ENCODE measurements around the gene TEKT5. TPM values are rescaled to one million over a fixed set of nuclear protein-coding genes. Genes with fewer than 3 reads are reported as not detected.
"Not testable (repeated sequence)": the region's sequence is repeated elsewhere in the genome, so short reads cannot be mapped to it uniquely, and the experiment has no call there.

TEKT5 gene
- total and polyA plus RNA-seq, 2 experiments from 2014 or later = not detected

DNA sequence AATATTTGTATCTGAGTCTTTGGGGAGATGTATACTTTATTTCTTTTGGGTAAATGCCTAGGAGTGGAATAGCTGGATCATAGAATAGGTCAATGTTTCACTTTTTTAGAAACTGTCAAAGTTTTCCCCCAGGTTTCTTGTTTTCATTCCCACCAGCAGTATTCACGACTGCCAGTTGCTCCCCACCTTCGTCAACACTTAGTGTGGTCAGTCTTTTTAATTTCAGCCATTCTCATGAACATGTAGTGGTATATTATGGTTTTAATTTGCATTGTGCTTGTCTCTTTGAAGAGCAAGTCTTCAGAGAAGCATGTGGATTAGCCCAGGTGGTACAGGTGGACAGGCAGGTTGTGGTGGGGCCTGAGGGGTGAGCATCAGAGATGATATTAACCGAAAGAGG lies 53.8 kb downstream of the TEKT5 start:
- no peak for DNase-seq
- H3K9ac ChIP-seq = no peak overlapping the region
- H3K79me2 ChIP-seq (ENCODE audit: insufficient read depth) = no peaks in the 10 kb centered on the region
- H3K27me3 ChIP-seq (replicated peaks; ENCODE audit: insufficient read depth) = no peaks in the 10 kb centered on the region; the same call in 1 of the 2 replicates
- no peaks in the 10 kb centered on the region for H3K4me1 ChIP-seq (ENCODE audit: insufficient read depth)
- no peak overlapping the region for H2AFZ ChIP-seq
- H3K4me3 ChIP-seq = no peak overlapping the region
- no peaks in the 10 kb centered on the region for H3F3A ChIP-seq (ENCODE audit: insufficient read depth)
- no peak overlapping the region for H3K27ac ChIP-seq
- TF ChIP-seq EZH2 (IDR thresholded peaks at IDR 0.05; ENCODE audit: insufficient read depth, poor library complexity, severe bottlenecking) = no peak
- no peak for TF ChIP-seq EZH2phosphoT487 (IDR thresholded peaks at IDR 0.05; ENCODE audit: insufficient read depth, low read depth)
- H3K4me2 ChIP-seq (ENCODE audit: unreplicated experiment) = no peak overlapping the region
- no peaks in the 10 kb centered on the region for H3K9me2 ChIP-seq (ENCODE audit: insufficient read depth)
- in situ Hi-C loops (cut with MboI) = no loop called here
- H3K36me3 ChIP-seq (ENCODE audit: low read depth) = no peaks in the 10 kb centered on the region
- 39 to 49% methylated on average over 3 of the region's 3 CpGs for WGBS, 2 experiments (ENCODE audit: low coverage in 1 of 2, low lambda C conversion rate in 2 of 2, missing lambda C conversion rate in 2 of 2)
- no peaks in the 10 kb centered on the region for H4K20me1 ChIP-seq (ENCODE audit: insufficient read depth)
- H3K9me3 ChIP-seq (ENCODE audit: low read depth) = no peaks in the 10 kb centered on the region

DNA sequence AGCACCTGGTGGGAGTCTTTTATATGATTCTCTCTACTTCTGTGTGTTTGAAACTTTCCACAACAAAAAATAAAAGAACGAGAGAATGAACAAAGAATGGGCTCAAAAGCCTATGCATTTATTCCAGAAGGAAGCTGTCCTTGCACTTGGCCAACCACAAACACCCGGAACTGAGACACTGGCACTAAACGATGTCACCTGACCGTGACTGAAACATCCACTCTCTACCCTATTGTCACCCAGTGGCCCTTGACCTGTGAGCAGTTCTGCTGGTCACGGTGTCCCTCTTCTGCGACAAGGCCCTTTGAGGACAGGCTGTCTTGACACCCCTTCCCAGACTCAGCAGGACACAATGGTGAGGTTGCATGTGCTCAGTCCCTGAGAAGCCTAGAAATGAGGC lies 56.6 kb downstream of the TEKT5 start:
- Histone ChIP-seq H4K20me1 (ENCODE audit: insufficient read depth) (no peaks in the 10 kb centered on the region), H3K4me1 (ENCODE audit: insufficient read depth) (no peaks in the 10 kb centered on the region), H3K79me2 (ENCODE audit: insufficient read depth) (no peaks in the 10 kb centered on the region), H3K27me3 (replicated peaks; ENCODE audit: insufficient read depth) (no peaks in the 10 kb centered on the region; the same call in 1 of the 2 replicates), H3F3A (ENCODE audit: insufficient read depth) (no peaks in the 10 kb centered on the region), H3K4me2 (ENCODE audit: unreplicated experiment) (no peak overlapping the region), H3K9ac (no peak overlapping the region), H3K36me3 (ENCODE audit: low read depth) (no peaks in the 10 kb centered on the region), H3K9me2 (ENCODE audit: insufficient read depth) (no peaks in the 10 kb centered on the region), H3K9me3 (ENCODE audit: low read depth) (no peaks in the 10 kb centered on the region), H3K27ac (no peak overlapping the region), H2AFZ (no peak overlapping the region), H3K4me3 (no peak overlapping the region)
- TF ChIP-seq EZH2 (IDR thresholded peaks at IDR 0.05; ENCODE audit: insufficient read depth, poor library complexity, severe bottlenecking) (no peak), EZH2phosphoT487 (IDR thresholded peaks at IDR 0.05; ENCODE audit: insufficient read depth, low read depth) (no peak)
- no peak for DNase-seq
- WGBS, 2 experiments (ENCODE audit: low coverage in 1 of 2, low lambda C conversion rate in 2 of 2, missing lambda C conversion rate in 2 of 2) = 60 to 77% methylated on average over 6 of the region's 6 CpGs
- in situ Hi-C loops (cut with MboI) = no loop called here

DNA sequence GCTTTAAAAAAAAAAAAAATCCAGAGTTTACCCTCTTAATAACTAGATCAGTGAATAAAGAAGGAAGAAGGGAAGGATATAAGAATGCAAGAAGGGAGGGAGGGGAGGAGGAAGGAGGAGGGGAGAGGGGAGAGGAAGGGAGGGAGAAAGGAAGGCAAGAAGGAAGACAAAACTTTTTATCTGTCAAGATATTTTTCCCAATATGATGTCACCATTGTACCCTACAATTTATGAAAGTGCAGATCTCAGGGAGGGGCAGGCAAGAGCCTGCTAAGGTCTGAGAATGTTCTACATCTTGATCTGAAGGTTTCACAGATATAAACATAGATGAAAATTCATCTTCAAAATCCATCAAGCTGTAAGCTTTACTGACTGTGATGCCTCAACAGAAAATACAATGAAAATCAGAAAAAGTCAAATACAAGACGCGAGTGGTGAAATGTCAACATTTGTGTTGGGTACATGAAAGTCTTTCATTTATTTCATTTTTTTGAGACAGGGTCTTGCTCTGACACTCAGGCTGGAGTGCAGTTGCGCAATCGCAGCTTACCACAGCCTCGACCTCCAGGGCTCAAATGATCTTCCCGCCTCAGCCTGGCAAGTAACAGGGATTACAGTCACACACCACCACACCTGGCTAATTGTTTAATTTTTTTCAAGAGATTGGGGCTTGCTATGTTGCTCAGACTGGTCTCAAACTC lies 57.2 kb downstream of the TEKT5 start:
- H3K79me2 ChIP-seq (ENCODE audit: insufficient read depth) = no peaks in the 10 kb centered on the region
- H3K9ac ChIP-seq = no peak overlapping the region
- in situ Hi-C loops (cut with MboI) = no loop called here

DNA sequence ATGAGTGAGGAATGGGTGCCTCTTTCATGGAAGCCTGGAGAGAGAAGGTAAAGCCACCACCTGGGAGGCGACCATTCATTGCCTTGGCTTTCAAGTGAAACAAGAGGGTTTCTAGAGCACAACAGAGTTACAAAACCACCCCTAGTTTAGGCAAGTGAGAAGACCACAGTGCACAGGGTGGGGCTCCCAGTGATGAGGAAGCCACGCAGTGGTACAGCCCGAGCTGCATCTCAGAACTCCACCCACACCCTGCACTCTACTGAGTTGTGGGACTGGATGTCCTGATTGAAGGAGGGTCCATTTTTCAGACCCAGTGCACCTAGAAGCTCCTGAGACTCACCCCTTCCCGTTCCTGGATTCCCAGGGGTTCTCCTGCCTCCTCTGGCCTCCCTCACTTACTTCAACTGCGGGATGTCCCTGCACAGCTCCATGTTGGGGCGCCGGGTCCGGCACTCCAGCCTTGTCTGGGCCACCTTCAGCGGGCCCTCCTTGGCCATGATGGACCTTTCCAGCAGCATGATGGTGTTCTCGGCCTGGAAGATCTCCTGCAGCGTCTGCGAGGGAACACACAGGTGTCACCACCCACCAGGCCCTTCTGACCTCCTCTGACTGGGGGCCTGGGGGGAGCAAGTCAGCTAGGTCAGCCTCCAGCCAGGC lies 59.2 kb downstream of the TEKT5 start:
- H3K27ac ChIP-seq = no peak overlapping the region
- H3F3A ChIP-seq (ENCODE audit: insufficient read depth) = no peaks in the 10 kb centered on the region
- H3K9me2 ChIP-seq (ENCODE audit: insufficient read depth) = no peaks in the 10 kb centered on the region
- H3K27me3 ChIP-seq (replicated peaks; ENCODE audit: insufficient read depth) = no peaks in the 10 kb centered on the region; the same call in 1 of the 2 replicates
- no peak overlapping the region for H3K4me3 ChIP-seq
- H3K9me3 ChIP-seq (ENCODE audit: low read depth) = no peaks in the 10 kb centered on the region
- in situ Hi-C loops (cut with MboI) = no loop called here
- no peak overlapping the region for H3K9ac ChIP-seq
- WGBS, 2 experiments (ENCODE audit: low coverage in 1 of 2, low lambda C conversion rate in 2 of 2, missing lambda C conversion rate in 2 of 2) = 61 to 66% methylated on average over 12 of the region's 12 CpGs
- no peaks in the 10 kb centered on the region for H3K36me3 ChIP-seq (ENCODE audit: low read depth)
- H3K4me2 ChIP-seq (ENCODE audit: unreplicated experiment) = no peak overlapping the region
- no peaks in the 10 kb centered on the region for H3K4me1 ChIP-seq (ENCODE audit: insufficient read depth)
- no peak overlapping the region for H2AFZ ChIP-seq
- H3K79me2 ChIP-seq (ENCODE audit: insufficient read depth) = no peaks in the 10 kb centered on the region
- no peaks in the 10 kb centered on the region for H4K20me1 ChIP-seq (ENCODE audit: insufficient read depth)
- DNase-seq = no peak
- no peak for TF ChIP-seq EZH2 (IDR thresholded peaks at IDR 0.05; ENCODE audit: insufficient read depth, poor library complexity, severe bottlenecking)
- TF ChIP-seq EZH2phosphoT487 (IDR thresholded peaks at IDR 0.05; ENCODE audit: insufficient read depth, low read depth) = no peak

More for the DNA sequence above, 57.2 kb downstream of the TEKT5 start:
- TF ChIP-seq EZH2phosphoT487 (IDR thresholded peaks at IDR 0.05; ENCODE audit: insufficient read depth, low read depth) = no peak
- TF ChIP-seq EZH2 (IDR thresholded peaks at IDR 0.05; ENCODE audit: insufficient read depth, poor library complexity, severe bottlenecking) = no peak
- no peak for DNase-seq
- H3K4me3 ChIP-seq = no peak overlapping the region
- no peaks in the 10 kb centered on the region for H3F3A ChIP-seq (ENCODE audit: insufficient read depth)
- no peak overlapping the region for H2AFZ ChIP-seq
- H3K4me2 ChIP-seq (ENCODE audit: unreplicated experiment) = no peak overlapping the region
- H3K4me1 ChIP-seq (ENCODE audit: insufficient read depth) = no peaks in the 10 kb centered on the region
- H3K9me3 ChIP-seq (ENCODE audit: low read depth) = no peaks in the 10 kb centered on the region
- H3K9me2 ChIP-seq (ENCODE audit: insufficient read depth) = no peaks in the 10 kb centered on the region
- no peaks in the 10 kb centered on the region for H3K36me3 ChIP-seq (ENCODE audit: low read depth)
- H3K27ac ChIP-seq = no peak overlapping the region
- no peaks in the 10 kb centered on the region; the same call in 1 of the 2 replicates for H3K27me3 ChIP-seq (replicated peaks; ENCODE audit: insufficient read depth)
- no peaks in the 10 kb centered on the region for H4K20me1 ChIP-seq (ENCODE audit: insufficient read depth)
- WGBS, 2 experiments (ENCODE audit: low coverage in 1 of 2, low lambda C conversion rate in 2 of 2, missing lambda C conversion rate in 2 of 2) = 65 to 68% methylated on average over 6 of the region's 6 CpGs

DNA sequence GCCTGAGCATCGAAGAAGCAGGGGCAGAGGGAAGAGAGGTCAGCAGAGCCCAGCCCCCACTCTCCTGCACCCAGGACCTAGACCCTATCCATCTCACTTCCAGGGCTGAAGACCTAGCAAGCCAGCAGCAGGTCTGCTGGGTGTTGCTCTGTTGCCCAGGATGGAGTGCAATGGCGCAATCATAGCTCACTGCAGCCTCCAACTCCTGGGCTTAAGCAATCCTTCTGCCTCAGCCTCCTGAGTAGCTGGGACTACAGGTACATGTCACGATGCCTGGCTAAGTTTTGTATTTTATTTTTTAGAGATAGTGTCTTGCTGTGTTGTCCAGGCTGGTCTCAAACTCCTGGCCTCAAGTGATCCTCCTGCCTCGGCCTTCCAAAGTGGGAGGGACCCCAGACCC lies 61.3 kb downstream of the TEKT5 start:
- in situ Hi-C loops (cut with MboI); H2AFZ ChIP-seq; H3K79me2 ChIP-seq (ENCODE audit: insufficient read depth); H3F3A ChIP-seq (ENCODE audit: insufficient read depth); H3K27ac ChIP-seq; DNase-seq; H3K27me3 ChIP-seq (replicated peaks; ENCODE audit: insufficient read depth); H3K4me2 ChIP-seq (ENCODE audit: unreplicated experiment); H3K9me2 ChIP-seq (ENCODE audit: insufficient read depth); H3K4me3 ChIP-seq; H3K9me3 ChIP-seq (ENCODE audit: low read depth); H4K20me1 ChIP-seq (ENCODE audit: insufficient read depth); H3K9ac ChIP-seq; H3K36me3 ChIP-seq (ENCODE audit: low read depth); H3K4me1 ChIP-seq (ENCODE audit: insufficient read depth): not testable (repeated sequence)
- WGBS, 2 experiments (ENCODE audit: low coverage in 1 of 2, low lambda C conversion rate in 2 of 2, missing lambda C conversion rate in 2 of 2) = 57 to 61% methylated on average over 4 of the region's 4 CpGs
